Tibial nerve (tissue), 3 donors: ENCODE results near the gene KRTAP4-2.

Source experiments
- EP300 ChIP-seq, 2 donors: sonication (generic); formaldehyde crosslinking; IDR thresholded peaks; one replicate each; pipeline ENCODE4 v1.6.1; 2017; ENCODE audit warnings: antibody characterized with exemption in 2 of 2, mild to moderate bottlenecking in 1 of 2
- POLR2A ChIP-seq, 2 donors: fragments of 450-650 bp; IDR thresholded peaks; one replicate each; pipeline ENCODE4 v1.6.1; 2017; ENCODE audit warnings: antibody characterized with exemption in 2 of 2, mild to moderate bottlenecking in 2 of 2, moderate library complexity in 2 of 2

- TF ChIP-seq EP300 (IDR thresholded peaks at IDR 0.05), result no peak
- no peak for TF ChIP-seq POLR2A (IDR thresholded peaks at IDR 0.05)
These were observed 1.0 kb upstream of the KRTAP4-2 start for GRCh38 chr17:41178843-41179616.
